IMR-90 (cell line): ENCODE results near the gene CNPY1. TPM values are rescaled to one million over a fixed set of nuclear protein-coding genes. Genes with fewer than 3 reads are reported as not detected.

Experiments
- ATAC-seq: fragments of 200-7000 bp; cut with Tn5 transposase; 2 replicates; pipeline ENCODE4 v1.9.1; 2020; ENCODE audit warnings: low read depth, mild to moderate bottlenecking, moderate library complexity
- BruUV-seq: library from RNA; stranded (reverse); fragments of 400-500 nt; replicated peaks from 2 replicates; lab custom pipeline; 2021; lab: Mats Ljungman, UMichigan
- CTCF ChIA-PET: fragments of 300-600 bp; formaldehyde crosslinking; extraction: SDS; loops from one replicate; lab custom pipeline; 2021; ENCODE audit warnings: antibody characterized with exemption; lab: Yijun Ruan, JAX
- POLR2A ChIA-PET: fragments of 300-600 bp; sonication (Branson Sonifier 250); formaldehyde crosslinking; loops from one replicate; lab custom pipeline; 2022; ENCODE audit warnings: antibody characterized with exemption; ENCODE audit not compliant: unreplicated experiment; lab: Charles Lee
- DNase-seq: peaks from one replicate; pipeline ENCODE4 v3.0.0; 2013
- H2AFZ ChIP-seq: replicated peaks from 2 replicates; pipeline ENCODE3; 2013; ENCODE audit warnings: low read length, mild to moderate bottlenecking; ENCODE audit not compliant: poor library complexity
- H2AK5ac ChIP-seq: 2 replicates; pipeline ENCODE4 v1.6.1; 2013; ENCODE audit warnings: low read depth, low read length, inconsistent platforms
- H2AK9ac ChIP-seq: replicated peaks from 2 replicates; pipeline ENCODE3; 2013; ENCODE audit warnings: mild to moderate bottlenecking, low read depth, low read length, moderate library complexity; ENCODE audit not compliant: poor library complexity
- H2BK120ac ChIP-seq: 2 replicates; pipeline ENCODE4 v1.6.1; 2013; ENCODE audit warnings: low read depth, low read length, inconsistent platforms
- H2BK15ac ChIP-seq: 3 replicates; pipeline ENCODE4 v1.6.1; 2013; ENCODE audit warnings: low read depth, low read length, inconsistent platforms
- H2BK20ac ChIP-seq: 2 replicates; pipeline ENCODE4 v1.6.1; 2013; ENCODE audit warnings: low read depth, mild to moderate bottlenecking, inconsistent platforms, low read length, moderate library complexity
- H2BK5ac ChIP-seq: 2 replicates; pipeline ENCODE4 v1.6.1; 2013; ENCODE audit warnings: mild to moderate bottlenecking, low read depth, low read length, inconsistent platforms; ENCODE audit not compliant: poor library complexity, severe bottlenecking
- H3K14ac ChIP-seq: replicated peaks from 2 replicates; pipeline ENCODE4 v1.6.1; 2013; ENCODE audit warnings: low read depth, low read length, inconsistent platforms
- H3K18ac ChIP-seq: 2 replicates; pipeline ENCODE4 v1.6.1; 2013; ENCODE audit warnings: low read depth, low read length, control low read depth
- H3K23ac ChIP-seq: 2 replicates; pipeline ENCODE4 v1.6.1; 2013; ENCODE audit warnings: low read depth, low read length, inconsistent platforms
- H3K27ac ChIP-seq: 2 replicates; pipeline ENCODE4 v1.5.1; 2013; ENCODE audit warnings: mild to moderate bottlenecking, control low read depth, low read length; ENCODE audit not compliant: insufficient read depth
- H3K27me3 ChIP-seq: 2 replicates; pipeline ENCODE4 v1.6.1; 2013; ENCODE audit warnings: low read length; ENCODE audit not compliant: control insufficient read depth, insufficient read depth
- H3K36me3 ChIP-seq: 2 replicates; pipeline ENCODE4 v1.6.1; 2013; ENCODE audit warnings: low read length, mixed read lengths; ENCODE audit not compliant: control insufficient read depth, insufficient read depth
- H3K4ac ChIP-seq: 2 replicates; pipeline ENCODE4 v1.6.1; 2013; ENCODE audit warnings: low read depth, low read length, inconsistent platforms
- H3K4me1 ChIP-seq: 2 replicates; pipeline ENCODE4 v1.6.1; 2013; ENCODE audit warnings: low read length, mixed read lengths; ENCODE audit not compliant: control insufficient read depth, insufficient read depth
- H3K4me2 ChIP-seq: 2 replicates; pipeline ENCODE4 v1.6.1; 2013; ENCODE audit warnings: low read depth, mild to moderate bottlenecking, control low read depth, low read length, moderate library complexity
- H3K4me3 ChIP-seq: 2 replicates; pipeline ENCODE4 v1.5.1; 2013; ENCODE audit warnings: low read depth, mild to moderate bottlenecking, control low read depth, low read length, moderate library complexity; ENCODE audit not compliant: insufficient read depth
- H3K56ac ChIP-seq: 2 replicates; pipeline ENCODE4 v1.6.1; 2013; ENCODE audit warnings: low read length, inconsistent platforms; ENCODE audit not compliant: insufficient read depth; ENCODE audit errors: extremely low read depth
- H3K79me1 ChIP-seq, 2 experiments: 2 replicates each; pipeline ENCODE4 v1.6.1; 2013; ENCODE audit warnings: low read length in 2 of 2, inconsistent platforms in 1 of 2, low read depth in 1 of 2
- H3K9ac ChIP-seq: 2 replicates; pipeline ENCODE4 v1.6.1; 2013; ENCODE audit warnings: low read depth, low read length, control low read depth
- H3K9me1 ChIP-seq: 2 replicates; pipeline ENCODE4 v1.6.1; 2013; ENCODE audit warnings: low read length, inconsistent platforms; ENCODE audit not compliant: insufficient read depth
- H3K9me3 ChIP-seq: 2 replicates; pipeline ENCODE4 v1.6.1; 2013; ENCODE audit warnings: low read length; ENCODE audit not compliant: control insufficient read depth, insufficient read depth
- H4K20me1 ChIP-seq: 2 replicates; pipeline ENCODE4 v1.6.1; 2013; ENCODE audit warnings: low read length, inconsistent platforms; ENCODE audit not compliant: insufficient read depth
- H4K5ac ChIP-seq: 2 replicates; pipeline ENCODE4 v1.6.1; 2013; ENCODE audit warnings: mild to moderate bottlenecking, low read depth, low read length, control low read depth
- H4K8ac ChIP-seq, 2 experiments: 2 replicates each; pipeline ENCODE4 v1.6.1; 2013; ENCODE audit warnings: low read depth in 2 of 2, low read length in 2 of 2, control low read depth in 1 of 2, inconsistent platforms in 1 of 2
- H4K91ac ChIP-seq: 2 replicates; pipeline ENCODE4 v1.6.1; 2013; ENCODE audit warnings: low read depth, low read length, inconsistent platforms; ENCODE audit not compliant: insufficient read depth
- ELK1 ChIP-seq: fragments of 150-350 bp; IDR thresholded peaks from 2 replicates; pipeline ENCODE4 v1.6.1; 2016; ENCODE audit warnings: low read depth, mild to moderate bottlenecking, low read length, moderate library complexity, borderline replicate concordance
- FOS ChIP-seq: fragments of 150-350 bp; IDR thresholded peaks from 2 replicates; pipeline ENCODE4 v1.6.1; 2016; ENCODE audit warnings: low read depth, low read length
- MAZ ChIP-seq: IDR thresholded peaks from 2 replicates; pipeline ENCODE4 v1.6.1; 2012; ENCODE audit warnings: low read depth, mild to moderate bottlenecking, low read length, improper control_type of control experiment, moderate library complexity, borderline replicate concordance
- NFE2L2 ChIP-seq: fragments of 150-350 bp; IDR thresholded peaks from 2 replicates; pipeline ENCODE4 v1.6.1; 2016; ENCODE audit warnings: low read depth, mild to moderate bottlenecking, low read length
- POLR2A ChIP-seq: IDR thresholded peaks from 2 replicates; pipeline ENCODE4 v1.6.1; 2012; ENCODE audit warnings: mild to moderate bottlenecking, low read depth, low read length
- RAD21 ChIP-seq: IDR thresholded peaks from 2 replicates; pipeline ENCODE4 v1.6.1; 2012; ENCODE audit warnings: low read length, improper control_type of control experiment
- SMC3 ChIP-seq: fragments of 150-350 bp; IDR thresholded peaks from 2 replicates; pipeline ENCODE4 v1.6.1; 2016; ENCODE audit warnings: low read depth, mild to moderate bottlenecking, antibody characterized with exemption, low read length, moderate library complexity
- USF2 ChIP-seq: fragments of 150-350 bp; IDR thresholded peaks from 2 replicates; pipeline ENCODE4 v1.6.1; 2017; ENCODE audit warnings: mild to moderate bottlenecking, antibody characterized with exemption, low read length, low read depth
- WGBS, 2 experiments: methylation state at CpG; one replicate each; pipeline versions ENCODE4 v1.1.5 to v1.1.7; 2013; ENCODE audit warnings: missing lambda C conversion rate in 2 of 2; ENCODE audit not compliant: insufficient read length in 1 of 2; ENCODE audit errors: extremely low coverage in 2 of 2; 5-methylcytosine and 5-hydroxymethylcytosine counted together
- dilution Hi-C: fragments of 300-500 bp; cut with HindIII; formaldehyde crosslinking; loops from one replicate; pipeline ENCODE4 v1.14.3; 2018; ENCODE audit warnings: low sequenced_read_pairs; ENCODE audit not compliant: unreplicated experiment
- in situ Hi-C: fragments of 300-500 bp; cut with MboI; formaldehyde crosslinking; loops from 3 replicates; pipeline ENCODE4 v1.14.3; 2019; ENCODE audit warnings: low sequenced_read_pairs, inconsistent platforms, mixed read lengths
- intact Hi-C: fragments of 100-400 bp; cut with micrococcal nuclease; formaldehyde crosslinking; loops from 2 replicates; pipeline ENCODE4 v1.10.0; 2022
- polyA plus RNA-seq, 3 experiments: library from polyadenylated mRNA; depleted of rRNA; stranded (reverse); fragments of >200 nt; gene quantifications; 2 replicates each; pipeline ENCODE4 v1.2.3, GENCODE V29; 2012; ENCODE audit warnings: low replicate concordance in 1 of 3
- total RNA-seq: library from RNA; depleted of rRNA; stranded (reverse); fragments of >200 nt; gene quantifications from 2 replicates; pipeline ENCODE4 v1.2.3, GENCODE V29; 2012

The CNPY1 gene
- total and polyA plus RNA-seq, 2 of the 4 experiments (the other 2 are of a cell fraction): not detected

GRCh38 chr7:155568333-155568660 is 21.9 kb upstream of the CNPY1 start:
- no peak overlapping the region for H2BK15ac ChIP-seq
- ChIA-PET POLR2A (no interaction called here), CTCF (no interaction called here)
- 100% methylated on average over 1 of the region's 5 CpGs; no CpG with 5 or more reads in 1 of the 2 experiments for WGBS, 2 experiments
- no peak overlapping the region for H2BK120ac ChIP-seq
- H3K36me3 ChIP-seq: no peaks in the 10 kb centered on the region
- H3K18ac ChIP-seq: no peak overlapping the region
- no peak overlapping the region for H3K4me2 ChIP-seq
- no peak overlapping the region for H4K91ac ChIP-seq
- H3K79me1 ChIP-seq: no peaks in the 10 kb centered on the region
- H3K4me1 ChIP-seq: no peaks in the 10 kb centered on the region
- H2BK5ac ChIP-seq: no peak overlapping the region
- BruUV-seq: no TSS peak
- H3K9me3 ChIP-seq: no peaks in the 10 kb centered on the region
- no peak overlapping the region for H3K27ac ChIP-seq
- no peaks in the 10 kb centered on the region; the same call in 1 of the 2 replicates for H3K27me3 ChIP-seq
- H4K8ac ChIP-seq: no peak overlapping the region
- TF ChIP-seq MAZ: no peak
- no peak for TF ChIP-seq NFE2L2
- no peak for TF ChIP-seq POLR2A
- no peak for TF ChIP-seq USF2
- no peak for TF ChIP-seq ELK1
- TF ChIP-seq RAD21: no peak
- TF ChIP-seq SMC3: no peak
- TF ChIP-seq FOS: no peak
- no peaks in the 10 kb centered on the region for H4K20me1 ChIP-seq
- intact Hi-C loops (no loop called here), in situ Hi-C loops (no loop called here), dilution Hi-C loops (no loop called here)
- H3K14ac ChIP-seq: no peak overlapping the region
- H3K4ac ChIP-seq: no peak overlapping the region
- no peaks in the 10 kb centered on the region for H3K9me1 ChIP-seq
- no peak overlapping the region for H3K23ac ChIP-seq
- no peak overlapping the region for H2AK9ac ChIP-seq
- no peak for ATAC-seq
- no peak overlapping the region for H2BK20ac ChIP-seq
- no peak overlapping the region for H3K4me3 ChIP-seq
- H4K5ac ChIP-seq: no peak overlapping the region
- no peak overlapping the region for H3K9ac ChIP-seq
- no peak overlapping the region for H2AFZ ChIP-seq
- H2AK5ac ChIP-seq: no peak overlapping the region
- H3K56ac ChIP-seq: no peak overlapping the region
- DNase-seq: no peak
